SK-N-SH (cell line): ENCODE measurements around the gene TRABD2A. TPM values are rescaled to one million over a fixed set of nuclear protein-coding genes. Genes with fewer than 3 reads are reported as not detected.

Source experiments
- CTCF ChIA-PET: fragments of 300-600, 350-600 bp; formaldehyde crosslinking; extraction: SDS; loops from one replicate; lab custom pipeline; 2021; lab: Yijun Ruan, JAX
- POLR2A ChIA-PET: fragments of 350-600 bp; sonication (Branson Sonifier 250); formaldehyde crosslinking; extraction: SDS; loops from one replicate; lab custom pipeline; 2020; ENCODE audit warnings: antibody characterized with exemption, inconsistent platforms; lab: Yijun Ruan, JAX
- DNase-seq: peaks from one replicate; pipeline ENCODE4 v3.0.0; 2012
- H2AFZ ChIP-seq: fragments of 200-600 bp; sonication (generic); 2 replicates; pipeline ENCODE4 v1.8.1; 2016; ENCODE audit warnings: antibody characterized with exemption, mild to moderate bottlenecking, low read depth
- H3F3A ChIP-seq: fragments of 200-600 bp; sonication (generic); replicated peaks from 2 replicates; pipeline ENCODE3; 2016; ENCODE audit warnings: antibody characterized with exemption, mild to moderate bottlenecking; ENCODE audit not compliant: insufficient read depth
- H3K27ac ChIP-seq, 2 experiments: fragments of 200-500 bp in 1 of 2; fragments of 200-600 bp in 1 of 2; sonication (Bioruptor generic) in 1 of 2; sonication (generic), shearing (Covaris generic) in 1 of 2; 2 replicates each; pipeline versions ENCODE4 v1.5.1 to v1.6.1; 2014 to 2016; ENCODE audit warnings: low read depth in 2 of 2, inconsistent platforms in 1 of 2, low read length in 1 of 2, mild to moderate bottlenecking in 1 of 2, mixed read lengths in 1 of 2
- H3K27me3 ChIP-seq: fragments of 200-600 bp; sonication (generic), shearing (Covaris generic); 2 replicates; pipeline ENCODE4 v1.6.1; 2016; ENCODE audit warnings: mixed run types; ENCODE audit not compliant: insufficient read depth
- H3K36me3 ChIP-seq, 2 experiments: fragments of 200-500 bp in 1 of 2; fragments of 200-600 bp in 1 of 2; sonication (Bioruptor generic) in 1 of 2; sonication (generic) in 1 of 2; replicated peaks in 1 of 2; 2 replicates each; pipeline versions ENCODE3 to v1.5.1; 2014 to 2016; ENCODE audit warnings: low read length in 1 of 2, mild to moderate bottlenecking in 1 of 2; ENCODE audit not compliant: insufficient read depth in 2 of 2, control insufficient read depth in 1 of 2
- H3K4me1 ChIP-seq, 2 experiments: fragments of 200-500 bp in 1 of 2; fragments of 200-600 bp in 1 of 2; sonication (Bioruptor generic) in 1 of 2; sonication (generic), shearing (Covaris generic) in 1 of 2; 2 replicates each; pipeline versions ENCODE4 v1.5.1 to v1.6.1; 2014 to 2016; ENCODE audit warnings: low read depth in 1 of 2, low read length in 1 of 2, mixed run types in 1 of 2; ENCODE audit not compliant: insufficient read depth in 2 of 2, control insufficient read depth in 1 of 2
- H3K4me2 ChIP-seq: fragments of 200-600 bp; sonication (generic), shearing (Covaris generic); 2 replicates; pipeline ENCODE4 v1.6.1; 2017; ENCODE audit warnings: mixed run types
- H3K4me3 ChIP-seq, 2 experiments: fragments of 200-500 bp in 1 of 2; fragments of 200-600 bp in 1 of 2; sonication (Bioruptor generic) in 1 of 2; sonication (generic), shearing (Covaris generic) in 1 of 2; 2 replicates each; pipeline versions ENCODE4 v1.5.1 to v1.8.1; 2014 to 2016; ENCODE audit warnings: low read depth in 2 of 2, inconsistent platforms in 1 of 2, low read length in 1 of 2, mild to moderate bottlenecking in 1 of 2, mixed read lengths in 1 of 2, moderate library complexity in 1 of 2
- H3K79me2 ChIP-seq: fragments of 200-600 bp; sonication (generic); 2 replicates; pipeline ENCODE4 v1.8.1; 2017; ENCODE audit warnings: mild to moderate bottlenecking; ENCODE audit not compliant: insufficient read depth
- H3K9ac ChIP-seq: fragments of 200-600 bp; sonication (generic); 2 replicates; pipeline ENCODE4 v1.6.1; 2017; ENCODE audit warnings: mixed run types
- H3K9me2 ChIP-seq: fragments of 200-600 bp; sonication (generic); 2 replicates; pipeline ENCODE4 v1.6.1; 2017; ENCODE audit warnings: mixed run types
- H3K9me3 ChIP-seq: fragments of 200-600 bp; sonication (generic); 2 replicates; pipeline ENCODE4 v1.6.1; 2017; ENCODE audit warnings: mixed run types, mild to moderate bottlenecking, moderate library complexity
- H4K20me1 ChIP-seq: fragments of 200-600 bp; sonication (generic); 2 replicates; pipeline ENCODE4 v1.6.1; 2017; ENCODE audit warnings: mild to moderate bottlenecking, mixed run types; ENCODE audit not compliant: insufficient read depth
- CTCF ChIP-seq: fragments of 200-600 bp; sonication (generic); IDR thresholded peaks from 2 replicates; pipeline ENCODE4 v1.6.1; 2017; ENCODE audit warnings: antibody characterized with exemption, mild to moderate bottlenecking, moderate library complexity
- ELF1 ChIP-seq: IDR thresholded peaks from 2 replicates; pipeline ENCODE4 v1.4.0; 2012
- EP300 ChIP-seq, 2 experiments: IDR thresholded peaks; 2 replicates each; pipeline versions ENCODE4 v1.4.0 to v1.6.1; 2012; ENCODE audit warnings: borderline replicate concordance in 1 of 2, low read depth in 1 of 2, low read length in 1 of 2
- FOSL2 ChIP-seq: IDR thresholded peaks from 2 replicates; pipeline ENCODE4 v1.4.0; 2012; ENCODE audit warnings: low read depth, mild to moderate bottlenecking, moderate library complexity, borderline replicate concordance
- FOXJ3 ChIP-seq: sonication (generic); formaldehyde crosslinking; IDR thresholded peaks from 2 replicates; pipeline ENCODE4 v1.5.1; 2020; ENCODE audit warnings: mild to moderate bottlenecking, missing genetic modification reagents
- FOXM1 ChIP-seq: IDR thresholded peaks from 2 replicates; pipeline ENCODE4 v1.4.0; 2012; ENCODE audit warnings: low read depth, mild to moderate bottlenecking
- GABPA ChIP-seq: IDR thresholded peaks from 2 replicates; pipeline ENCODE4 v1.4.0; 2012; ENCODE audit warnings: low read depth, mild to moderate bottlenecking
- GATA2 ChIP-seq: sonication (generic); formaldehyde crosslinking; IDR thresholded peaks from 2 replicates; pipeline ENCODE4 v1.5.0; 2020; ENCODE audit warnings: mild to moderate bottlenecking, missing genetic modification reagents
- MAX ChIP-seq: IDR thresholded peaks from 2 replicates; pipeline ENCODE4 v1.4.0; 2012; ENCODE audit warnings: low read depth
- MEF2A ChIP-seq: IDR thresholded peaks from 2 replicates; pipeline ENCODE4 v1.4.0; 2012; ENCODE audit warnings: low read depth, borderline replicate concordance
- MXI1 ChIP-seq: IDR thresholded peaks from 2 replicates; pipeline ENCODE4 v1.6.1; 2012; ENCODE audit warnings: mild to moderate bottlenecking, low read depth, low read length, improper control_type of control experiment
- NRF1 ChIP-seq: IDR thresholded peaks from 2 replicates; pipeline ENCODE4 v1.6.1; 2012; ENCODE audit warnings: low read depth, mild to moderate bottlenecking, low read length
- POLR2AphosphoS5 ChIP-seq: IDR thresholded peaks from 2 replicates; pipeline ENCODE4 v1.6.1; 2012; ENCODE audit warnings: low read depth, low read length
- RXRA ChIP-seq: IDR thresholded peaks from 2 replicates; pipeline ENCODE4 v1.4.0; 2012; ENCODE audit warnings: low read depth, mild to moderate bottlenecking, borderline replicate concordance
- TCF12 ChIP-seq: IDR thresholded peaks from 2 replicates; pipeline ENCODE4 v1.4.0; 2012
- TEAD4 ChIP-seq: IDR thresholded peaks from 2 replicates; pipeline ENCODE4 v1.4.0; 2012; ENCODE audit warnings: mild to moderate bottlenecking, borderline replicate concordance; ENCODE audit not compliant: insufficient read depth
- USF1 ChIP-seq: IDR thresholded peaks from 2 replicates; pipeline ENCODE4 v1.4.0; 2012; ENCODE audit warnings: low read depth, borderline replicate concordance
- YY1 ChIP-seq: IDR thresholded peaks from 2 replicates; pipeline ENCODE4 v1.4.0; 2012; ENCODE audit warnings: low read depth, mild to moderate bottlenecking
- ZBTB33 ChIP-seq: IDR thresholded peaks from 2 replicates; pipeline ENCODE4 v1.4.0; 2012; ENCODE audit warnings: low read depth, borderline replicate concordance
- WGBS: methylation state at CpG from one replicate; pipeline ENCODE4 v1.1.6; 2017; ENCODE audit warnings: low lambda C conversion rate; 5-methylcytosine and 5-hydroxymethylcytosine counted together
- polyA plus RNA-seq, 3 experiments: library from polyadenylated mRNA; depleted of rRNA; stranded (reverse); fragments of >200 nt; gene quantifications; 2 replicates each; pipeline ENCODE4 v1.2.3, GENCODE V29; 2012
- TF ChIP-seq, protein P1 (sequence below): fragments of 150-350 bp; IDR thresholded peaks from 2 replicates; pipeline ENCODE4 v1.6.1; 2017; ENCODE audit warnings: antibody characterized with exemption, low read length, low read depth, borderline replicate concordance

The TRABD2A gene
- polyA plus RNA-seq, 1 of the 3 experiments (the other 2 are of a cell fraction): 3.0 TPM

GRCh38 chr2:84902526-84902925 lies 21.6 kb upstream of the TRABD2A start:
- Histone ChIP-seq H4K20me1 (peaks cover 15% of the 10 kb centered on the region), H3K79me2 (peaks cover 21% of the 10 kb centered on the region), H3K4me3 (no peak overlapping the region), H3K4me1 (peaks cover 4 to 18% of the 10 kb centered on the region in 2 experiments; a peak in 3 of 4 replicates), H3K9ac (no peak overlapping the region), H2AFZ (no peak overlapping the region), H3K4me2 (no peak overlapping the region), H3K9me2 (no peaks in the 10 kb centered on the region), H3K9me3 (no peaks in the 10 kb centered on the region), H3K36me3 (peaks cover 0 to 17% of the 10 kb centered on the region in 2 experiments), H3F3A (peaks cover 33% of the 10 kb centered on the region), H3K27ac (no peak overlapping the region), H3K27me3 (no peaks in the 10 kb centered on the region)
- no peak for TF ChIP-seq POLR2AphosphoS5
- no peak for TF ChIP-seq GABPA
- no peak for TF ChIP-seq GATA2 (CRISPR knock-in tag)
- no peak for TF ChIP-seq MAX
- TF ChIP-seq MXI1: no peak
- TF ChIP-seq TEAD4: no peak
- no peak for TF ChIP-seq RXRA
- TF ChIP-seq FOSL2: no peak
- no peak for TF ChIP-seq FOXM1
- TF ChIP-seq TCF12: no peak
- TF ChIP-seq YY1: no peak
- no peak for TF ChIP-seq ELF1
- no peak for TF ChIP-seq MEF2A
- TF ChIP-seq NRF1: no peak
- no peak for TF ChIP-seq EP300 (IDR thresholded peaks at IDR 0.05; ENCODE audit: borderline replicate concordance in 1 of 2, low read depth in 1 of 2, low read length in 1 of 2)
- TF ChIP-seq, protein P1, sequence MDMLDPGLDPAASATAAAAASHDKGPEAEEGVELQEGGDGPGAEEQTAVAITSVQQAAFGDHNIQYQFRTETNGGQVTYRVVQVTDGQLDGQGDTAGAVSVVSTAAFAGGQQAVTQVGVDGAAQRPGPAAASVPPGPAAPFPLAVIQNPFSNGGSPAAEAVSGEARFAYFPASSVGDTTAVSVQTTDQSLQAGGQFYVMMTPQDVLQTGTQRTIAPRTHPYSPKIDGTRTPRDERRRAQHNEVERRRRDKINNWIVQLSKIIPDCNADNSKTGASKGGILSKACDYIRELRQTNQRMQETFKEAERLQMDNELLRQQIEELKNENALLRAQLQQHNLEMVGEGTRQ: no peak
- no peak for TF ChIP-seq CTCF
- no peak for TF ChIP-seq FOXJ3
- no peak for TF ChIP-seq USF1
- TF ChIP-seq ZBTB33: no peak
- 97% methylated on average over 4 of the region's 4 CpGs for WGBS
- CTCF ChIA-PET: interaction anchor here (0.6 to 2.3 kb wide), 3 partner anchors 17 to 23 kb away, joined by 3 to 13 read pairs (median 4); no protein-coding TSS in a partner anchor
- POLR2A ChIA-PET: no interaction called here
- DNase-seq: no peak
